ENCODE measurements around the gene GOLGA8J. TPM values are rescaled to one million over a fixed set of nuclear protein-coding genes. Genes with fewer than 3 reads are reported as not detected.

Gene GOLGA8J
- polyA plus RNA-seq, 1 of the 3 experiments (the other 2 are of a cell fraction): not detected

GRCh38 chr15:30033763-30034162, 49.0 kb upstream of the GOLGA8J start:
- H2AFZ ChIP-seq (ENCODE audit: low read depth): no peak overlapping the region
- H3K9ac ChIP-seq: no peak overlapping the region
- no peaks in the 10 kb centered on the region for H3F3A ChIP-seq (replicated peaks; ENCODE audit: insufficient read depth)
- H3K36me3 ChIP-seq (replicated peaks in 1 of 2; ENCODE audit: control insufficient read depth in 1 of 2, insufficient read depth in 2 of 2, low read length in 1 of 2): no peaks in the 10 kb centered on the region
- H3K79me2 ChIP-seq (ENCODE audit: insufficient read depth): no peaks in the 10 kb centered on the region
- WGBS (ENCODE audit: low lambda C conversion rate): 66% methylated on average over 4 of the region's 4 CpGs
- H3K9me3 ChIP-seq: no peaks in the 10 kb centered on the region
- H3K4me2 ChIP-seq: no peak overlapping the region
- no peak overlapping the region for H3K27ac ChIP-seq (ENCODE audit: low read depth in 2 of 2, low read length in 1 of 2)
- H4K20me1 ChIP-seq (ENCODE audit: insufficient read depth): no peaks in the 10 kb centered on the region
- no peak for DNase-seq
- peaks cover 0 to 2% of the 10 kb centered on the region in 2 experiments; a peak in 1 of 4 replicates for H3K4me1 ChIP-seq (ENCODE audit: control insufficient read depth in 1 of 2, insufficient read depth in 2 of 2, low read depth in 1 of 2, low read length in 1 of 2)
- no peaks in the 10 kb centered on the region for H3K9me2 ChIP-seq
- H3K27me3 ChIP-seq (ENCODE audit: insufficient read depth): no peaks in the 10 kb centered on the region
- H3K4me3 ChIP-seq (ENCODE audit: low read depth in 2 of 2, low read length in 1 of 2): no peak overlapping the region
- CTCF ChIA-PET: interaction anchor here (1.4 to 1.8 kb wide), 2 partner anchors 10 to 286 kb away, joined by 4 to 7 read pairs; no protein-coding TSS in a partner anchor
- TF ChIP-seq SIN3A (IDR thresholded peaks at IDR 0.05; ENCODE audit: borderline replicate concordance, low read depth, low read length): no peak
- TF ChIP-seq USF2 (IDR thresholded peaks at IDR 0.05; ENCODE audit: borderline replicate concordance, low read depth, low read length): no peak
- TF ChIP-seq GABPA (IDR thresholded peaks at IDR 0.05; ENCODE audit: low read depth): no peak
- TF ChIP-seq FOXJ3 (CRISPR knock-in tag; IDR thresholded peaks at IDR 0.05): no peak
- TF ChIP-seq RCOR1 (IDR thresholded peaks at IDR 0.05; ENCODE audit: low read length): no peak
- TF ChIP-seq RFX5 (IDR thresholded peaks at IDR 0.05; ENCODE audit: low read length): no peak
- no peak for TF ChIP-seq JUND (IDR thresholded peaks at IDR 0.05)
- TF ChIP-seq YY1 (IDR thresholded peaks at IDR 0.05; ENCODE audit: low read depth): no peak
- TF ChIP-seq MEF2A (IDR thresholded peaks at IDR 0.05; ENCODE audit: borderline replicate concordance, low read depth): no peak
- no peak for TF ChIP-seq EZH2phosphoT487 (IDR thresholded peaks at IDR 0.05; ENCODE audit: borderline replicate concordance, low read depth)
- no peak for TF ChIP-seq CTCF (IDR thresholded peaks at IDR 0.05)
- no peak for TF ChIP-seq GATA2 (CRISPR knock-in tag; IDR thresholded peaks at IDR 0.05)
- TF ChIP-seq, protein P1, sequence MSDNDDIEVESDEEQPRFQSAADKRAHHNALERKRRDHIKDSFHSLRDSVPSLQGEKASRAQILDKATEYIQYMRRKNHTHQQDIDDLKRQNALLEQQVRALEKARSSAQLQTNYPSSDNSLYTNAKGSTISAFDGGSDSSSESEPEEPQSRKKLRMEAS (IDR thresholded peaks at IDR 0.05; ENCODE audit: low read depth): no peak
- no peak for TF ChIP-seq TCF12 (IDR thresholded peaks at IDR 0.05)
- no peak for TF ChIP-seq EP300 (IDR thresholded peaks at IDR 0.05; ENCODE audit: borderline replicate concordance in 1 of 2, low read depth in 1 of 2, low read length in 1 of 2)
- TF ChIP-seq ELF1 (IDR thresholded peaks at IDR 0.05): no peak
- POLR2A ChIA-PET: no interaction called here
